GM12873 (cell line): ENCODE measurements around the gene CLDN2.

ENCODE experiments used
- TF ChIP-seq, protein P1 (sequence below): IDR thresholded peaks from 2 replicates; pipeline ENCODE4 v1.5.1; 2012; ENCODE audit warnings: low read depth, mild to moderate bottlenecking, moderate library complexity, low read length, control low read depth; ENCODE audit not compliant: insufficient read depth; ENCODE audit errors: missing control alignments

Gene CLDN2

DNA sequence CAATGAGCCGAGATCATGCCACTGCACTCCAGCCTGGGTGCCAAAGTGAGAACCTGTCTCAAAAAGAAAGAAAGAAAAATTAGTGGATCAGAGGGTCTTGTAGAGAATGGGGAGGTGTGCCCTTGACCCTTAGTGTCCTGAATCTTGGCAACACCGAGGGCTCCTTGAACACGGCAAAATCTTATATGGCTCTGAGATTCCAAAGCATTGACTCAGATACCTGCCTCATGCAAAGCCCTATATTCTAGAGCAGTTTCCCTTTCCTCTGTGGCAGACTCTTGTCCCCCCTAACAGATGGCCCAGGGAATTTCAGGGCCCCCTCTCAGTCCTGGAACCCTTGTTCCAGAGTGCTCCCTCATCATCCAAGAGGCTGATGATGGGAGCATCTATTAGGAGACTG is 6.8 kb downstream of the CLDN2 start:
- TF ChIP-seq, protein P1, sequence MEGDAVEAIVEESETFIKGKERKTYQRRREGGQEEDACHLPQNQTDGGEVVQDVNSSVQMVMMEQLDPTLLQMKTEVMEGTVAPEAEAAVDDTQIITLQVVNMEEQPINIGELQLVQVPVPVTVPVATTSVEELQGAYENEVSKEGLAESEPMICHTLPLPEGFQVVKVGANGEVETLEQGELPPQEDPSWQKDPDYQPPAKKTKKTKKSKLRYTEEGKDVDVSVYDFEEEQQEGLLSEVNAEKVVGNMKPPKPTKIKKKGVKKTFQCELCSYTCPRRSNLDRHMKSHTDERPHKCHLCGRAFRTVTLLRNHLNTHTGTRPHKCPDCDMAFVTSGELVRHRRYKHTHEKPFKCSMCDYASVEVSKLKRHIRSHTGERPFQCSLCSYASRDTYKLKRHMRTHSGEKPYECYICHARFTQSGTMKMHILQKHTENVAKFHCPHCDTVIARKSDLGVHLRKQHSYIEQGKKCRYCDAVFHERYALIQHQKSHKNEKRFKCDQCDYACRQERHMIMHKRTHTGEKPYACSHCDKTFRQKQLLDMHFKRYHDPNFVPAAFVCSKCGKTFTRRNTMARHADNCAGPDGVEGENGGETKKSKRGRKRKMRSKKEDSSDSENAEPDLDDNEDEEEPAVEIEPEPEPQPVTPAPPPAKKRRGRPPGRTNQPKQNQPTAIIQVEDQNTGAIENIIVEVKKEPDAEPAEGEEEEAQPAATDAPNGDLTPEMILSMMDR, result no peak

GRCh38 chrX:106927700-106928099 is 7.5 kb downstream of the CLDN2 start:
- TF ChIP-seq, protein P1, result no peak

- TF ChIP-seq, protein P1, result no peak
These were observed 8.0 kb downstream of the CLDN2 start for GRCh38 chrX:106928227-106928626.

DNA sequence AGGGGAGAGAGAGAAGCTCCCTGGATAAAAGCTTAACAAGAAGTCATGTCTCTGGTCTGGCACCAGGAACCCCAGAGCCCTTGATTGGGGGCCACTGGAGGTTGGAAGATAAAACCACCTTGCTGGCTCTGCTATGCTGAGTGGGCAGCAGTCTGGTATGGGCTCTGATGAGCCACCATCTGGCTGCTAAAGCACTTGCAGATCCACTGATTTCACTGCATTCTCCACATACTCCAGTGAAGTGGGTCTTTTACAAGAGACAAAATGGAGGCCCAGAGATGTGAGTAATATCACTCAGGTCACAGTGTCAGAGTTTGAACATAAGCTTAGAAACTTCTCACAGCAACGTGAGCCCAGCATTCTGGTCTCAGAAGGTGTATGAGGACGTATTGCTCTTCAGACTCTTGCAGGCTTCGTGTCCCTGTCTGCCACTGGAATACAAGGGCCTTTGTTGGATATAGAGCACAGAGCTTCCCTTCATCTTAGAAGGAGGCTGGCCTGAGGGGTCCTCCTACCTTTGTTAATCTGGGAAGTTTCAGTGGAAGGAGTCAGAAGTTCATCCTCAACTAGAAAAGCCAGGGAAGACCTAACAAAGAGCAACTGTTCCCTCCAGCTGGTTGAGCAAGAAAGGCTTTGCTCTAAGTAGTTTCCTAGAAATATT is 11.8 kb downstream of the CLDN2 start:
- TF ChIP-seq, protein P1, result no peak

DNA sequence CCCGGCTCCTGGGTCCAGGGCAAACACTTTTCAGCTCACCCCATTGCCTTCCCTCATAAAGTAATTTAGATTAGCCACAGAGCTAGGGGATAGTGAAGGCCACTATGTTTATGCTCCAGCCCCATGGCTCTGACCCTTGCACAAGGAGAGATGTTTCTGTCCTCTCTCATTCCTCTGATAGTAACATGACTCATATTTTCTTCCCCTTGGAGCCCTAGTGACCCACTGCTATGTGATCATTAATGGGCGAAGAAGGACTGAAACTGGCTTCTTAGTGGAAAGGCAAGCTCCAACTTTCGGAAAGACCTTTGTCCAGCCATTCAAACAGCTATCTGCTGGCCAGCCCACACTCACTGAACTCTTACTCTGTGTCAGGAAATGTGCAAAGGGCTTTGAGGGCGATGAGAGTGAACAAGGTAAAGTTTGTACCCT is 12.3 kb downstream of the CLDN2 start:
- TF ChIP-seq, protein P1, result no peak

- TF ChIP-seq, protein P1, result no peak
These were observed 12.8 kb downstream of the CLDN2 start for GRCh38 chrX:106932960-106933537.

- TF ChIP-seq, protein P1, result no peak
These were observed 13.3 kb downstream of the CLDN2 start for GRCh38 chrX:106933538-106933961.
